NCI-H1417 treated with DMSO at 0.1 percent for 48 hours (cell line): ENCODE data around the gene POLA2.
"Not testable (repeated sequence)": the region's sequence is repeated elsewhere in the genome, so short reads cannot be mapped to it uniquely, and the experiment has no call there.

Experiments used
- DNase-seq: peaks from one replicate; lab custom pipeline; 2025; lab: John Stamatoyannopoulos, UW

Gene POLA2

GRCh38 chr11:65308281-65308891 lies 46.6 kb downstream of the POLA2 start:
- DNase-seq = no peak

GRCh38 chr11:65309006-65309405 lies 47.2 kb downstream of the POLA2 start:
- no peak for DNase-seq

GRCh38 chr11:65310215-65310614 lies 48.5 kb downstream of the POLA2 start:
- no peak for DNase-seq

GRCh38 chr11:65310736-65311135 lies 49.0 kb downstream of the POLA2 start:
- DNase-seq = no peak

- no peak for DNase-seq
Observed at GRCh38 chr11:65311170-65311678, 49.5 kb downstream of the POLA2 start.

- DNase-seq = no peak
Observed at GRCh38 chr11:65314501-65315203, 52.9 kb downstream of the POLA2 start, which contains the start of gene CDC42EP2. Gene CDC42EP2, plus strand, starts transcription at chr11:65314866. Its CDS starts 6,033 bp downstream, at chr11:65320899.

- peak; percentile 14 for DNase-seq
Observed at GRCh38 chr11:65315204-65315865, 53.6 kb downstream of the POLA2 start.

- DNase-seq = no peak
Observed at GRCh38 chr11:65315866-65316226, 54.1 kb downstream of the POLA2 start.

GRCh38 chr11:65316227-65317024 lies 54.7 kb downstream of the POLA2 start:
- no peak for DNase-seq

- no peak for DNase-seq
Observed at GRCh38 chr11:65317025-65317786, 55.4 kb downstream of the POLA2 start.

- DNase-seq = no peak
Observed at GRCh38 chr11:65320386-65321075, 58.8 kb downstream of the POLA2 start.

- no peak for DNase-seq
Observed at GRCh38 chr11:65321076-65321475, 59.3 kb downstream of the POLA2 start.

GRCh38 chr11:65321828-65322485 lies 60.2 kb downstream of the POLA2 start:
- no peak for DNase-seq

GRCh38 chr11:65323813-65324212 lies 62.1 kb downstream of the POLA2 start:
- no peak for DNase-seq

GRCh38 chr11:65325435-65325834 lies 63.7 kb downstream of the POLA2 start:
- no peak for DNase-seq

GRCh38 chr11:65327021-65327420 lies 65.3 kb downstream of the POLA2 start:
- no peak for DNase-seq

GRCh38 chr11:65329478-65329877 lies 67.7 kb downstream of the POLA2 start:
- DNase-seq = no peak

GRCh38 chr11:65329944-65330403 lies 68.2 kb downstream of the POLA2 start:
- peak; percentile 47 for DNase-seq

GRCh38 chr11:65330544-65330943 lies 68.8 kb downstream of the POLA2 start:
- no peak for DNase-seq

GRCh38 chr11:65332591-65332990 lies 70.8 kb downstream of the POLA2 start:
- DNase-seq = not testable (repeated sequence)
